Hematopoietic multipotent progenitor cell treated with erythropoietin and hydrocortisone succinate and interleukin-3 and kit ligand, for 15 days (in vitro differentiated cells): ENCODE data around the gene RAB31.

Experiments
- DNase-seq: peaks from one replicate; pipeline ENCODE4 v3.0.0-alpha.2; 2015; ENCODE audit warnings: low spot score

RAB31 gene

DNA sequence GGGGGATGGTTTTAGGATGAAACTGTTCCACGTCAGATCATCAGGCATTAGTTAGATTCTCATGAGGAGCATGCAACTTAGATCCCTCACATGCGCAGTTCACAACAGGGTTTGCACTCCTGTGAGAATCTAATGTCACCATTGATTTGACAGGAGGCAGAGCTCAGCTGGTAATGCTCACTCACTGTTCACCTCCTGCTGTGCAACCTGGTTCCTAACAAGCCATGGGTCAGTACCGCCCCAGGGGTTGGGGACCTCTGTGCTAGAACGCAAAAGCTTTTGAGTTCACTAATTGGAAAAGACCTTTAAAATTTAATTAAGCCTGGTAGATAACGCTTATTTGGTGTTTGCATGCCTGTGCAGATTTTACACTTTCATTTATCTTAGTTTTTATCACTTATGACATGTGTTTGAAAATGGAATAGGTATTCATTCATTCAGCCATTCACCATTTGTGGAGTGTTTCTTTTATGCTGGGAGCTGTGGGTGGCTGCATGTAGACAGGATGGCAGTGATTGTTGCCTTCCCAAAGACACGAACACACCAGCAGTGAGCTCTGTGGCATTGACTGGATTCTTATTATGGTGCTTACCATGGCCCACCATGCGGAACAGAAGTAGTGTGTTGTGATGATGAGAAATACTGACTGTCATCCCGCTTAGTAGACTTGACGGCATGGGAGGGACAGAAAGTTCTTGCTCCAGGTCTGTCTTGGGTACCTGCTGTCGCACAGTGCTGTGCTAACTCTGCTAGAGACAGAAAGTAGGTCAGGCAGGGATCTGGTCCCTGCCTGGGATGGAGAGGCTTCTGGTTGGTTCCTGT is 6.4 kb downstream of the RAB31 start:
- no peak for DNase-seq

DNA sequence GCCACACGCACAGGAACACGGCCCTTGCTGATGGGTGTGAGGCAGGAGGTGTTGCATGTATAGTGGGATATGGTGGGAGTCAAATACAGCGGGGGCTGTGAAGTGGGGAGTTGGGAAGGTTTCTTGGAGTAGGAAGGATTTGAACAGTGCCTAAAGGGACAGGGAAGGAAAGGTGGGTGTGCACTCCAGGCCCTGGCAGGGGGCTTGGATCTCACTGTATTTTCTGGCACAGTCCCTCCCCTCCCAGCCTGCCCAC is 6.9 kb downstream of the RAB31 start:
- DNase-seq: no peak

DNA sequence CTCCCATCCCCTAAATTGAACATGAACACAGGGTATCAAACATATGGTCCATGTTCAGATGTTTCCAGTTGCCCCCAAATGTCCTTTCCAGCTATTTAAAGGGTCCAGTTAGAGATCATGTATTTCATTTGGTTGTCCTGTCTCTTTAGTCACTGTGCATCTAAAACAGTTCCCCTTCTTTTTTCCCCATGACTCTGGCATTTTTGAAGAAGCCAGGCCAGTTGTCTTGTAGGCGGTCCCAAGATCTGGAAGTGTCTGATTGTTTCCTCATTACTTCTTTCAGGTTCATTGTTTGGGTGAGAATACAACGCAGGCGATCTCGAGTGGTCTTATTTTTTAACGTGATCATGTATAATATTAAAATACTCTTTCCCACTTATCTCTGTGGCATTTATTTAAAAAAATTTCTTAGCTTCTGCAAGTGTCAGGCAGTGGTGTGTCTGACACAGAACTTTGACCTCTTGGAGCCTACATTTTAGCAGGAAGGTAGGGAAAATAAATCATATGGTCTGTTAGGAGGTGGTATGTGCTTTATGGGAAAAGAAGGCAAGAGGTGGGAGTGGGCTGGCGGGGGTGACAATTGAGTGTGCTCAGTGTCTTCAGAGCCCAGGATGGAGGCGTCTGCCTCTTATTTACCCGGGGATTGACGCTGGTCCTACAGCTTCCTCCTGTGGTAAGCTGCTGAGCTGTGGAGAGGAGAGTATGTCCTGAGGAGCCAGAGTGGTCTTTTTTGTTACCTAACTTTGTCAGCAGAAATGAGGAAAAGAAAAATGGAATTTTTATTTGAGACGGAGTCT is 8.1 kb downstream of the RAB31 start:
- no peak for DNase-seq

- DNase-seq: no peak
Observed at GRCh38 chr18:9716780-9717563, 8.9 kb downstream of the RAB31 start.

GRCh38 chr18:9719421-9719981 is 11.4 kb downstream of the RAB31 start:
- no peak for DNase-seq

DNA sequence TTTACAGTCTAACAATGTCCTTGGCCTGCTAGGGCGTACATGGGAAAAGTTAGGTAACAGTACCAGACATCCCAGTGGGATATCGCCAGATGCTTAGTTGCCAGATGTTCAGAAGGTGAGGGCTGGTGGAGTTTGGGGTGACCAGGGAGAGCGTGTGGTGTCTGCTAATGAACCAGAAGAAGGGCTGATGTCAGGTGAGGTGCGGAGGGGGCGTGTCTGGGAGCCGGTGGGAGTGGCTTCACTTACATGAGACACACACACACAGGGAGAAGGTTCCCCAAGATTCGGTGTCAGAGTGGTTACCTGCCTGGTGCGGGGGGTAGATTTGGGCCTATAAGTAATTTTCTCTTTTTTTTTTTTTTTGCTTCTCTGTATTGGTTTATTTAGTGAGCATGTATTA is 12.2 kb downstream of the RAB31 start:
- DNase-seq: no peak

- no peak for DNase-seq
Observed at GRCh38 chr18:9721893-9722550, 13.9 kb downstream of the RAB31 start.

GRCh38 chr18:9722691-9723090 is 14.6 kb downstream of the RAB31 start:
- no peak for DNase-seq

DNA sequence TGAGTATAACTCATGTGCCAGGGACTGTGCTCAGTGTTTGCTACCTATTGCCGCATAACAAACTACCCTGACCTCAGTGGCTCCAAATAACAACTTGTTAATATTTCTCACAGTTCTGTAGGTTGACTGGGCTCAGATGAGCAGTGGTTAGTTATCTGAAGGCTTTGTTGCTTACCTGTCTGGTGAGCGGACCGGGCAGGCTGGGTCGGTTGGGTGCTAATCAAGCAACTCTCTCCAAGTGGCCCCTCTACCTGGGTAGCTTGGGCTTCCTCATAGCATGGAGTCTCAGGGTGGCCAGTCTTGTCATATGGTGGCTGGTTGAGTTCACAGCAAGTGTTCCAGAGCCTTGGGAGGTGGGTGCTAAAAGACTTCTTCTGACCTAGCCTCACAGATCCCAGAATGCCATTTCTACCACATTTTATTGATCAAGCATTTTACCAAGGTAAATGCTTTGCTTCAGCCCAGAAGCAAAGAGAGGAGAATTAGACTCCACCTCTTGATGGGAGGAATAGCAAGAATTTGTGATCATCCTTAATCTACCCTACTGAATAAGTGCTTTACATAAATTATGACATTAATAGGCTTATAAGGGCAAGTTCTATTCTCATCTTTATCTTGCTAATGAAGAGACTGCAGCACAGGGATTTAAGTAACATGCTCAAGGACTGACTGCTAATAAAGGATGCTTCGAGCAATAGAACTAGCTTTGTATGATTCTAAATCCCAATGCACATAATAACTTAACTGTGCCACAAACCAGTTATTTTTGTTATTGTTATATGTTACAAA is 16.9 kb downstream of the RAB31 start:
- no peak for DNase-seq

- DNase-seq: no peak
Observed at GRCh38 chr18:9726175-9726574, 18.1 kb downstream of the RAB31 start.

DNA sequence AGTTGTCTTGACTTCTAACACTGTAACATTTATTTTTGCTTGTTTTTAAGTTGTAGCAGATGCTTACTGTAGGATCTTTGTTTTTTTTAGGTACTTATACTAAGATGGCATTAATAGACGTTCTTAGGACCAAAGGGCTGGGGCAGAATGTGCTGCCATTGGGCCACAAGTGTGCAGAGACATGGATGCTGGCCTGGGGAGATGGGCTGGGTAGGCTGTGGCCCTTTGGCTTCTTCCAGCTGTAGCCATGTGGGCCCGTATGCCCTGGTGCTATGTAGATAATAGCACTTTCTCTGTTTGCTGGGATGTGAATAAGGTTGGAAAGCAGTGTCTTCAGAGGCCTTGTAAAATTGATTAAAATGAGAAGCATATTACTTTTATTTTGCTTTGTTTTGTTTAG is 18.8 kb downstream of the RAB31 start:
- no peak for DNase-seq

DNA sequence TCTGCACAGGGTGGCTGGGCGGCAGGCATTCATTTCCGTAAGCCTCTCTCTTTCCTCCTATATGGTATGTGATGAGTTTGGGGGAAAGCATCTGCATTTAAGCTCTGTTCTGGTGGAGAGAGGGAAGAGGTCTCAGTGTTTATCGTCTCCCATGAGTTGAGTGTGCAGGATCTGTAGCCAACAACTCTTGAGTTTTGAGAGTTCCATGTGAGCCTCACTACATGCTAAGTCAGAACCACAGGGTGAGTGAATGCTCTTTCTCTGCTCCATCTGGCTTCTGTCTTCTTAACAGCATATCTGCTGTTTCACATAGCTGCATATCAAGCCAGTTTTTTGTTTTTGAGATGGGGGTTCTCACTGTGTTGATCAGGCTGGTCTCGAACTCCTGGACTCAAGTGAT is 22.7 kb downstream of the RAB31 start:
- DNase-seq: no peak

DNA sequence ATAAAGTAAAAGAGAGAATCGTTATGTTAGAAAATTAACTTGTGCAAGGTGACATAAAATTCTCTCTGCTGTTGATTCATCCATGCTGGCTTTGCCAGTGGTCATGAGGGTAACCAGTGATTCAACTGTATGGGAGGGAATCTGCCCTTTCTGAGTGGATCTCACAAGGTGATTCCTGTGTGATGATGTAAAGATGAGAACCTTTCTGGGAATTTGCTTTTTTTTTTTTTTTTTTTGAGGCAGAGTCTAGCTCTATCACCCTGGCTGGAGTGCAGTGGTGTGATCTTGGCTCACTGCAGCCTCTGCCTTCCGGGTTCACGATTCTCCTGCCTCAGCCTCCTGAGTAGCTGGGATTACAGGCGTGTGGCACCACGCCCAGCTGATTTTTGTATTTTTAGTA is 23.3 kb downstream of the RAB31 start:
- DNase-seq: no peak

DNA sequence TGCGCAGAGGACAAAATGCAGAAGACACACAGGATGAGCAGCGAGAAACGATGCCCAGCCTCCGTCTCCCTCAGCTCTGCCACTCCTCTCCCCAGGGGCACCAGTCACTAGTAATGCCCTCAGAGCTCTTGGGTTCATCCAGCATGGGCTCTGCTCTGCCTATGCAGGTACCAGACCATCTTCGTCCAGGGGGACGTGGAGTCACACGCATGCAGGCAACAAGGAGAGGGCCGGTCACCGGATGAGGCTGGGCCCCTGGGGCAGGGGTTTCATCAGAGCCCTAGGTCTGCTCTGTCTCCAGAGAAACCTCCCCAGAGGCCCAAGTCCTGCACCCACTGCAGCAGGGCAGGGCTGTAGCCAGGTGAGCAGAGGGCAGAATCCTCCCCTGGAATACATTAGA is 23.9 kb downstream of the RAB31 start:
- no peak for DNase-seq

- no peak for DNase-seq
Observed at GRCh38 chr18:9734189-9734588, 26.1 kb downstream of the RAB31 start.

DNA sequence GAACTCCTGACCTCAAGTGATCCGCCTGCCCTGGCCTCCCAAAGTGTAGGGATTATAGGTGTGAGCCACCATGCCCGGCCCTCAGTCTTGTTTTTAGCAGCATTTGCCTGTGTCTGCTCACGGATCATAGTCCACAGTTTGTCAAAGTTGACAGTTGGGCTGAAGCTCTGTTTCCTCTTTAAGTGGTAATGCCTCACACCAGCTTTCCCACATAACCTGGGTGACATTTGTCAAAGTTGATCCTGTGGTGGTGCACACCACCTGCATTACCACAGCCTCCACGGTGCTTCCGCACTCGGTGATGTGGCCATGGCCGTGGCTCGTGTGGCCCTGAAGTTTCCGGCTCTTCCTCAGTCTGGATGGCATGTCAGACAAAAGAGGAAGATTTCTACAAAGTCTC is 27.1 kb downstream of the RAB31 start:
- no peak for DNase-seq

- no peak for DNase-seq
Observed at GRCh38 chr18:9735879-9736278, 27.8 kb downstream of the RAB31 start.

DNA sequence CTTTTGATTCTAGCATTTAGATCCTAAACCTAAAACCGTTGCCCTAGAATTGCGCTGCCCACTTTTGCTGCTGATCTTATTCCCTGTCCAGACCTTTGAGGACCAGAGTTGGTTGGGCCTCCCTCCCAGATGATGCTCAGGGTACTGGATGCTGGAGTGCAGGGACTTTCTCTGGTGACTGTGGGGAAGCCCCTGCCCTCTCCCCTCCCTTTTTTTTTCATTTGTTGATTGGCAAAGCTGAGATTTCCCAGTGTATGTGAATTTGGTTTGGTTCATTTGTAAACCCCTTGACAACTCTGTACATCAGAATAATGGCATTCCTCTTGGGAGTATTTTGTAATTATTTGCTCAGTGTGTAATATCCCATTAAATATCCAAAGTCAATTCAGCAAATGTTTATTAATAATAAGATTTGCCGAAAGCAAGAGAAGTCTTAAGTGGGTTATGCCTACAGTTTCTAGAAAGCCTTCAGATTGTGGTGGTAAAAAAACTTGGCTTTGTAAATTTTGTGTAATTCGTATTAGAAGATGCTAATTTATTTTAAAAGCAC is 28.3 kb downstream of the RAB31 start:
- DNase-seq: no peak

- no peak for DNase-seq
Observed at GRCh38 chr18:9737006-9737405, 28.9 kb downstream of the RAB31 start.

DNA sequence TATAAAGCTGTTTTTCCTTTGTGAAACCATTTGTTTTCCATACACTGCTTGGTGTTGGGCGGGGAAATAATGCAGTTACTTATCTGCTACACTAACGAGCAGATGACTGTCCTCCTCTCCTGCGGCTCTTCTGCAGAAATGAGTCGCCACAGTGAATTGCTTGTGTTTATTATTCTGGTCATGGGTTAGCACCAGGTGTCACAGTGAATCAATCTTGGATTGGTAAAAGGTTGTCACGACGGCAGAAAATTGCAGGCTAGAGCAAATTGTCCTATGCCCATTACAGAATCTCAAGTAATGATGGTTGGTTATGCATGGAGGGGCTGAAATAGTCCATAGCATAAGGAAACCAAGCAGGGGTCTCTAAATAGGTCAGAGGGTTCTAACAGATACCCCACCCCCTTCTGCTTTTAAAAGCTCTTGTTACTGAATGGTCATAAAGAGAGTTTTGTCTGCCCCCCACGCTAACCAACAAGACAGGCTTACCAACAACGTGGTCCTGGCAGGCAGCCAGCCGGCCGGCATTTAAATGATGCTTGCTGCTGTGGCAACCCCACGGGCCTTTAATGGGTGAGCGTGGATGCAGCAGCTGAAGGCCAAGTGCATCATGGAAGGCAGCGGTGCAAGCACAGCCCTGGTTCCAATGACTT is 29.5 kb downstream of the RAB31 start:
- no peak for DNase-seq
